PC-9 (cell line): ENCODE results near the gene PSMB2.

Experiments
- CTCF ChIP-seq: fragments of 200-600 bp; sonication (generic); conservative IDR thresholded peaks from 2 replicates; pipeline ENCODE4 v1.6.1; 2017; ENCODE audit warnings: mixed run types, antibody characterized with exemption, mild to moderate bottlenecking, moderate library complexity
- EZH2 ChIP-seq: fragments of 200-600 bp; sonication (generic); IDR thresholded peaks from 2 replicates; pipeline ENCODE4 v1.8.0; 2017; ENCODE audit warnings: antibody characterized with exemption, low read depth

GRCh38 chr1:35561297-35561971, 79.9 kb downstream of the PSMB2 start:
- no peak for TF ChIP-seq CTCF
- no peak for TF ChIP-seq EZH2
